ENCODE results near the gene MYOM3.

DNA sequence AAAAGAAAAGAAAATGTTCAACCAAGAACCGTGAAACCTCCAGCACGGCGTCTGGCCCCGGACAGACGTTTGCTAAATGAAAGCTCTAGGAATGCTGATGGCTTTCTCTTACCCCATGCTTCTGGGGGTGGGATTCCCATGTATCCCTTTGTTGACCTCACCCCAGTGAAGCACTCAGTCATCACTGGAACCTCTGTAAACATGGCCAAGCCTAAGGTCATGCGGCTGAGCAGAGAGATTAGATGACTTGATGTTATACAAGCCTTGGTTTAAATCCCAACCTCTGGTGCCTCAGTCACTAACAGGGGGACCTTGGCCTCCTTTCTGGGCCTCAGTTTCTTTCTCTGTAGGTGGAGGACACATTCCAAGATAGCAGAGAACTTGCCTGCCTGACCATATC is 2.8 kb upstream of the MYOM3 start:
- no peak for TF ChIP-seq TCF12 (IDR thresholded peaks at IDR 0.05; ENCODE audit: low read depth)
- TF ChIP-seq CREB1 (IDR thresholded peaks at IDR 0.05; ENCODE audit: low read depth) = no peak
- no peak for TF ChIP-seq EP300 (IDR thresholded peaks at IDR 0.05; ENCODE audit: borderline replicate concordance)
- TF ChIP-seq ZBTB7A (IDR thresholded peaks at IDR 0.05; ENCODE audit: low read depth) = no peak
- TF ChIP-seq, protein P1, sequence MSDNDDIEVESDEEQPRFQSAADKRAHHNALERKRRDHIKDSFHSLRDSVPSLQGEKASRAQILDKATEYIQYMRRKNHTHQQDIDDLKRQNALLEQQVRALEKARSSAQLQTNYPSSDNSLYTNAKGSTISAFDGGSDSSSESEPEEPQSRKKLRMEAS (IDR thresholded peaks at IDR 0.05) = no peak

All from Ishikawa (cell line).